ENCODE data around the gene INPP4A.
A peak's percentile ranks its signal among the peaks of the same experiment; 100 is the strongest.
"Not testable (repeated sequence)": the region's sequence is repeated elsewhere in the genome, so short reads cannot be mapped to it uniquely, and the experiment has no call there.

Gene INPP4A

DNA sequence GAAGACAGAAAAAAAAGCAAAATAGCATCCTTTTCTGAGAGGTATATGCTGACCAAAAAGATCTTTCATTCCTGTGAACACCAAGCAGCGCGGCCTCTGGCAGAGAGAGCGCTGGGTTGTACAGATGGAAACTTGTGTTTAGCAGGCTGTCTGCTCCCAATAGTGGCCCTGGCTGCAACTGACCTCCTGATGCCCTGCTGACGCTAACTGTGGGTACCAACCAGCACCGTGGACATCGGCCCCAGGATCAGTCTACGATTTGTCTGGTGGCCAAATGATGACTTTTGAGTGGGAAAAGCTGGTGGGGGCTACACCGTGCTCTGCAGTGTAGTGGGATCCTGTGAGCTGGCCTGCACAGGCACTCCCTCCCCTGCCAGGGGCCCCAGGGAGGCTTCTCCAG is 147.9 kb downstream of the INPP4A start:
- no peak for TF ChIP-seq ZFX (IDR thresholded peaks at IDR 0.05; ENCODE audit: borderline replicate concordance)
- TF ChIP-seq, protein P1, sequence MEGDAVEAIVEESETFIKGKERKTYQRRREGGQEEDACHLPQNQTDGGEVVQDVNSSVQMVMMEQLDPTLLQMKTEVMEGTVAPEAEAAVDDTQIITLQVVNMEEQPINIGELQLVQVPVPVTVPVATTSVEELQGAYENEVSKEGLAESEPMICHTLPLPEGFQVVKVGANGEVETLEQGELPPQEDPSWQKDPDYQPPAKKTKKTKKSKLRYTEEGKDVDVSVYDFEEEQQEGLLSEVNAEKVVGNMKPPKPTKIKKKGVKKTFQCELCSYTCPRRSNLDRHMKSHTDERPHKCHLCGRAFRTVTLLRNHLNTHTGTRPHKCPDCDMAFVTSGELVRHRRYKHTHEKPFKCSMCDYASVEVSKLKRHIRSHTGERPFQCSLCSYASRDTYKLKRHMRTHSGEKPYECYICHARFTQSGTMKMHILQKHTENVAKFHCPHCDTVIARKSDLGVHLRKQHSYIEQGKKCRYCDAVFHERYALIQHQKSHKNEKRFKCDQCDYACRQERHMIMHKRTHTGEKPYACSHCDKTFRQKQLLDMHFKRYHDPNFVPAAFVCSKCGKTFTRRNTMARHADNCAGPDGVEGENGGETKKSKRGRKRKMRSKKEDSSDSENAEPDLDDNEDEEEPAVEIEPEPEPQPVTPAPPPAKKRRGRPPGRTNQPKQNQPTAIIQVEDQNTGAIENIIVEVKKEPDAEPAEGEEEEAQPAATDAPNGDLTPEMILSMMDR (IDR thresholded peaks at IDR 0.05) = no peak
- no peak overlapping the region for H3K27ac ChIP-seq

DNA sequence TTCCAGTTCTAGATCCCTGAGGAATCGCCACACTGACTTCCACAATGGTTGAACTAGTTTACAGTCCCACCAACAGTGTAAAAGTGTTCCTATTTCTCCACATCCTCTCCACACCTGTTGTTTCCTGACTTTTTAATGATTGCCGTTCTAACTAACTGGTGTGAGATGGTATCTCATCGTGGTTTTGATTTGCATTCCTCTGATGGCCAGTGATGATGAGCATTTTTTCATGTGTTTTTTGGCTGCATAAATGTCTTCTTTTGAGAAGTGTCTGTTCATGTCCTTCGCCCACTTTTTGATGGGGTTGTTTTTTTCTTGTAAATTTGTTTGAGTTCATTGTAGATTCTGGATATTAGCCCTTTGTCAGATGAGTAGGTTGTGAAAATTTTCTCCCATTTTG is 150.0 kb downstream of the INPP4A start:
- H3K27ac ChIP-seq = not testable (repeated sequence)

DNA sequence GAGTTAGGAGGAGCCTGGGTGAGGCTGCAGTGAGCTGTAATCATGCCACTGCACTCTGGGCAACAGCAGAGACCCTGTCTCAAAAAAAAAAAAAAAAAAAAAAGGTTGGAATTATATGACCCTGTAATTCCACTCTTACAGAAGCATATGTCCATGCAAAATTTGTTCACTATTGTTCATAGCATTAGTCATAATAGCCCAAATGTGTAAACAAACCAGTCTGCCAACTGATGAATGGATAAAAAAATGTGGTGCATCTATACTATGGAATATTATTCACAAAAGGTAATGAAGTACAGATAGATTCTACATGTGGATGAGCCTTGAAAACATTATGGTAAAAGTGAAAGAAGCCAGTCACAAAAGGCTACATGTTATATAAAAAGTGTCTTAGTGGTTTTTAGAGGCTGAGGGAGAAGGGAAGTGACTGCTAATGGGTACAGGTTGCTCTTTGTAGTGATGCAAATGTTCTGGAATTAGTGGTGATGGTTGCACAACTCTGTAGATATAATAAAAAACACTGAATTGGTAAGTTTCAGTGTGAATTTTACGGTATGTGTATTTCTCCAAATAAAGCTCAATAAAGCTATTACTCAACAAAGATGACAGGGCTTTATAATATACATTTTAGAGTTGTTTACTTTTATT is 154.2 kb downstream of the INPP4A start:
- no peak overlapping the region for H3K27ac ChIP-seq
- TF ChIP-seq ZFX (IDR thresholded peaks at IDR 0.05; ENCODE audit: borderline replicate concordance) = no peak
- TF ChIP-seq, protein P1 (IDR thresholded peaks at IDR 0.05) = no peak

DNA sequence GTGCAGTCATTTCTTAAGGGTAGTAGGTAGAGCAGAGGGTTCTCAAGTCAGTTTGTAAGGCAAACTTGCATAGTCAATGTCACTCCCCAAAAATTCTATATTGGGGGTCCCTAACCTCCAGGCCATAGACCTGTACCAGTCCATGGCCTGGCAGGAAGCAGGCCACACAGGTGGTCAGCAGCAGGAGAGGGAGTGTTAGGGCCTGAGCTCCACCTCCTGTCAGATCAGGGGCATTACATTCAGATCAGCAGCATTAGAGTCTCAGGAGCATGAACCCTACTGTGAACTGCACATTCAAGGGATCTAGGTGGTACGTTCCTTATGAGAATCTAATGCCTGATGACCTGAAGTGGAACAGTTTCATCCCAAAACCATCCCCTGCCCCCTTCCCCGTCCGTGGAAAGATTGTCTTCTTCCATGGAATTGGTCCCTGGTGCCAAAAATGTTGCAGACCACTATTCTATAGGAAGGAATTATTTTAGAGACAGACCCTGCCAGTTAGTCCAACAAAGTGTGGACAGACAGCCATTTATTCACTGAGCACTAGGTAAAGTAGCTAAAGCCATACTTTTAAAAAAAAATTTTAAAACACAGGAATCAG is 157.0 kb downstream of the INPP4A start:
- H3K27ac ChIP-seq = no peak overlapping the region

DNA sequence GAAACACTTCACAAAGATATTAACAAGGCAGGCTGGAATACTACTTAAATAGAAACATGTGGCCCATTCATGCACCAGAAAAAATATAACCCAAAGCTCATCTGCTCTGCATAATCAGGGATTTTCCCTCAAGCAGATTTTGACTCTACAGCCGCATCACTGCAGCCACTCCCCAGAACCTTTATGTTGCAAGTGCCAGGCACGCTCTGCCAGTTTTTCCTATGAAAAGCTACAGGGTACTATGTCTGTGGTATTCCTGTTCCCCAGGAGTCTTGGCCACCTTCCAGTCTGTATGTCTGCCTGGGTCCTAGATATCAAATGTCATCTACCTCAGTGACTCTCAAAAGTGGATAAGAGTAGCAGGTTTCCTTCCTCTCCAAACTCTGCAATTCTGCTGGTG is 159.9 kb downstream of the INPP4A start:
- H3K27ac ChIP-seq = no peak overlapping the region
- TF ChIP-seq, protein P1 (IDR thresholded peaks at IDR 0.05) = no peak
- no peak for TF ChIP-seq ZFX (IDR thresholded peaks at IDR 0.05; ENCODE audit: borderline replicate concordance)

More for the DNA sequence above, 157.0 kb downstream of the INPP4A start:
- TF ChIP-seq ZFX (IDR thresholded peaks at IDR 0.05; ENCODE audit: borderline replicate concordance) = no peak
- TF ChIP-seq, protein P1 (IDR thresholded peaks at IDR 0.05) = peak; percentile 74

DNA sequence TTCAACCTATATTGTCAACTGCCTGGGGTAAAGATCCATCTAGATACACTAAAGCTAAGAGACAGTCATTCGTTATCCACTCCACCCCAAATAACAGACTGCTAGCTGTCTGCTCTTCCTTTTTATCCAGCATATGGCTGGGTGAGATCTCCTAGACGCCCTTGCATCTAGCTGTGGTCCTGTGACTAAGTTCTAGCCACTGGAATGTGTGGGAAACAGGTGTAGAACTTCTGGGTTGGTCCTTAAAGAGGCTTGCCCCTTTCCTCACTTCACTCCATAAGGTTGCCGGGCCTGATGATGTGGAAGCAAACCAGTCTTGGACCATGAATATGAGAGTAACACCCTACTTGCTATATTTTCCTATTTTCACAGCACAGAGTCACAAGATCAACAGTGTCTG is 160.4 kb downstream of the INPP4A start:
- no peak overlapping the region for H3K27ac ChIP-seq
- no peak for TF ChIP-seq ZFX (IDR thresholded peaks at IDR 0.05; ENCODE audit: borderline replicate concordance)
- TF ChIP-seq, protein P1 (IDR thresholded peaks at IDR 0.05) = no peak

DNA sequence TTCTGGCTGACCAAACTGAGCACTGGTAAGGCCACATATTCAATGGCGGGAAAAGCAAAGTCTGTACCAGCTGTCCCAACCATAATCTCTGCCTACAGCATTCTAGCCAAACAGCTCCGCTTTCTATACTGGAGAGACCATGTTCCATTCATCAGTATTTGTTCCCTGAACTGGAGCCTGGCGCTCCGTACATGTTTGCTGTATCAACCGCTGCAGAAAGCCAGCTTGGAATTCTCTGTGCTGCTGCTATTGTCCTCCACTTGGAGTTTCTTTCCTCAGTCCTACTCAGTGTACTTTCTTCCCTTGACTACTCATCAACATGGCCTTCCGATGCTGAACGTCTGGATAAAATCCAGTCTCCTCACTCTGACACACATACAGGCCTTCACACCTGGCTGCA is 161.8 kb downstream of the INPP4A start:
- no peak overlapping the region for H3K27ac ChIP-seq
- no peak for TF ChIP-seq ZFX (IDR thresholded peaks at IDR 0.05; ENCODE audit: borderline replicate concordance)
- TF ChIP-seq, protein P1 (IDR thresholded peaks at IDR 0.05) = no peak

All from 22Rv1 (cell line).